HG03108 (cell line): ENCODE measurements around the gene PRKN.

Experiments
- ATAC-seq: cut with Tn5 transposase; IDR thresholded peaks from one replicate; pipeline ENCODE4 v1.9.1; 2021; ENCODE audit warnings: moderate library complexity; ENCODE audit not compliant: unreplicated experiment

PRKN gene

DNA sequence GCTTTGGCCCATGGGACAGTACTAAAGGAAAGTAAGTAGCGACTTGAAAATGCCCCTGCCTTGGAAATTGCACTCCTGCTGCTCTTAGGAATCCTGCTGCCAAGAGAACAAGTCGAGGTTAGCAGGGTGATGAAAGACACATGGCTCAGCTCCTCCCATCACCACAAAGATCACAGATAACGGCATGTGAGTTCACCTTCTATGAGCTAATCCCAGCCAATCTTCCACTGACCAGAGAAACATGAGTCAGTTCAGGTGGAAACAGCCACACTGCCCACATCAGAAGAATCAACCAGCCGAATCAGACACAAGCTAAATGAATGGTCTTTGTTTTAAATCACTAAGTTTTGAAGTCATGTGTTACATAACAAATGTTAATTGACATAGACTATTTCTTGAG, 106.3 kb downstream of the PRKN start:
- no peak for ATAC-seq

DNA sequence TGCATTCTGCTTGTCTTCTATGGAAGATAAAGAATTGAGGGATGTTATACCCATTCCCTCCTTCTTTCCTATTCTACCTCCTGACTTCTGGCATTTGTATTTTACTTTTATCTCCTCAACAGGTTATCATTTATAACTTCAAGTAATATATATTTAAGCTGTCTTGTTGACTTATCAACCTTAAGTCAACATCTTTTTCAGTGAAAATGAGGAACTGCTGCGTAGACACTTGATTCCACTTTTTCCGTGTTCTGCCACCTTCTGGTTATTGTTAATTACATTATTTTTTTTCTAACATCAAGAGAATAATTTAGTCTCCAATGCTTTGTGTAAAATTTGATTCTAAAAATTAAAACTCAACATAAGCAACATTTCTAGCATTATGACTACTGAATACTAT, 107.5 kb downstream of the PRKN start:
- ATAC-seq = no peak

DNA sequence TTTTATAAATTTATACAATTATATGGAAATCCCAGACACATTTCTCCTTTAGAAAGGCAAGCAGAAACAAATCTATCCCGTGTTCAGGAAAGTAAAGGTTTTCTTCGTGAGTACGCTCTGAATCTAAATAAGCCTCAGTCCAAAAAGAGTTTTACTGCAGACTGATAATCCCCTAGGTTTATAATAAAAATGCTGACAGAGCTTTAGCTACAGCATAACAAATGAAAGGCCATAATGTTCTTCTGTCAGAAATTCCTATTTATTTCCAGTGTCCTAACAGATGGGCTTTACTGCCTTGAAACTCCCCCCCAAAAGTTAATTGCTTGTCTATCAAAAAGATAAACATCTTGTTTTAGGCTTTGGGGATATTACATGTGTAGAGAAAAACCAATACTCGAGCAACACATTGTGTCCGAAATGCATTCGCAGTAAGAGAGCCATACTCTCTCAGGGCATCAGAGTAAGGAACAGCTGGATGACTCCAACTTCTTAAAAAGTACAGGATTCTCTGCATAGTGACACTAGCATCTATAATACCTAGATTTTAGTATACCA, 109.0 kb downstream of the PRKN start:
- ATAC-seq = no peak

DNA sequence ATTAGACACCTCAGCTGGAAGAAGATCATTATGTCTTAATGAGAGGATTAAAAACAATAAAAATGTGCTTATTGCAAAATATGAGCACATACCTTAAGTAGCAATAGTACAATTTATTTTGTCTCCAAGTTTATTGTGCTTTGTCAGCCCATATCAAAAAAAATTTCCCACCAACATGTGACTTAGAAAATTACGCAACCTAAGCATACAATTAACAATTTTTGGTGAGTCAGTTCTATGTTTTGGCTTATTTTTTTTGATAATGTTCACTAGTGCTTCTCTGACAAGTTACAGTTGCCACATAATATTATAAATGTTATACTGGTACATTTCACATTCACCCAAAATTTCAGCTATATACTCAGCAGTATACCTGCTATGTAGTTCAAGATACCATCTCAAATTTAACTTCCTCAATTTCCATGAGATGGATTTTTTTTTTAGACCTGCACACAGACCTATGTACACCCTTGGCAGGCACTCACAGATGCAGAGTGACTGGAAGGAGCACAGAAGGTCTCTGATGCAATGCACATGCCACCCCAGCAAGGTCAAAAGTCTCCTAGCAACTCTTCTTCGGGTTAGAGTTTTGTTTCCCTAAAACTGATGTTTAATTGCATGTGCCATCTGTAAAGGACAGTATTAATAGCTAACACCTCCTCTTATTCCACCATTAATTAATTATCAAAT, 112.4 kb downstream of the PRKN start:
- ATAC-seq = no peak

DNA sequence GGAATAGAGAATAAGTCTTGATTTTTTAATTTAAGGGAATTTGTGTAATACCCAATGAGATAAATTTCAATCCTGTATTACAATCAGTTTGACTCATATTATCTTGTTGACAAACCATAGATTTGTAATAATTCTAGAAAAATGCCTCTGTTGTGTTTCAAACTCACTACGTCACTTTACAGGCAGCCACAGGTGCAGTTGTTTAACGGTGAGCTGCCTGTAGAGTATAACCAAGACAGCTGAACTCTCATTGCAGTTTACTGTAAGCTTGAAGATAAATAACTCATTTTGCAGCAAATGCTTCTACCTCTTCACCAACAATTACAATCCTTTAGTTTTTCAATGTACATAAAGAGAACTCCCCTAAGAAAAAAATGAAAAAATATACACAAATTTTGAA, 114.3 kb downstream of the PRKN start:
- ATAC-seq = no peak

DNA sequence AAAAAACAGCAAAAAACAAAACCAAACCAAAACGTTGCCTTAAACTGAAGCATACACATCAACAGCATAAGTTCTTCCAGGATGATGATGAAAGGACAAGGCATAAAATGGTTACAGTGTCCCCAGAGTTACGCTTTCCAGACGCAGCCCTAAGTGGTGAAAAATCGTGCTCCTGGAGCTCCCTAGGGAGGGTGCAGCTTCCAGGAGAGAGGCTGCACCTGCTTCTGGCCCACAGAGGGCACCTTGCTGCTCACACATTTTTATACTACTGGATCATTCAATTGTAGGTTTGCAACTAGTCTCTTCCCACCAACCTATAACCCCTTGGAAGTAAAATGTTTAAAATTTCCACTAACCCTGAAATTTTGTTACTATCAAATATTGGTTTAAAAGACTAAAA, 115.0 kb downstream of the PRKN start:
- no peak for ATAC-seq

DNA sequence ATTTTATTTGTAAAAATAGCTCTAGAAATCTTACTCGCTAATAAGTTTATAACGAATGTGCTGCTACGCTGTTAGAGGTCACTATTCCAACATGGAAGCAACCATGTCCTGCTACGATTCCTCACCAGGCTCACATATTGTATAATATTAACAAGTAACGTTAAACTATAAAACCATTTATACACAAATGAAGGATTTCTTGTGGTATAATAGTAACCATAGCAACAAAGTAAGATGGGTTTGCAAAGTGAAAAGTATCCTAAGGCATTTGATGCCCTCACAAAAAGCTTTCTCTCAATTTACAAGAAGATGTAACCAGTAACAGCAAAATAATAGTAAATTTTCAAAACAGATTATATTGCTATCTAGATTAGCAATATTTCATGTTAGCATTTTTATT, 117.2 kb downstream of the PRKN start:
- ATAC-seq = no peak

DNA sequence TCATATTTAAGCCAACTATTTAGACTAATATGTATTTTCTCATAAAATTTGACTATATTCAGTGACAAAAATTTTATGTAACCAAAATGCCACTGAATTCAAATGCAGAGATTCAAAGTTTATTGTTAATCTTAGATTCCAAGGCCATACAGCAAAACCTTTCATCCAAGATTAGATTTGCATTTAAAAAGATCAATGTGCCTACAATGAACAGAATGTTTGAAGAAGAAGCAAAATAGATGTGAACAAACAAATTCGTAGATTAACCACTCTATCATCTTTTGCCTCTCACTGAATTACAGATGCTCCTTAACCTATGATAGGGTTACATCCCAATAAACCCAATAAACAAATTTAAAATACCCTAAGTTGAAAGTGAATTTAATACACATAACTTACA, 121.7 kb downstream of the PRKN start:
- no peak for ATAC-seq

DNA sequence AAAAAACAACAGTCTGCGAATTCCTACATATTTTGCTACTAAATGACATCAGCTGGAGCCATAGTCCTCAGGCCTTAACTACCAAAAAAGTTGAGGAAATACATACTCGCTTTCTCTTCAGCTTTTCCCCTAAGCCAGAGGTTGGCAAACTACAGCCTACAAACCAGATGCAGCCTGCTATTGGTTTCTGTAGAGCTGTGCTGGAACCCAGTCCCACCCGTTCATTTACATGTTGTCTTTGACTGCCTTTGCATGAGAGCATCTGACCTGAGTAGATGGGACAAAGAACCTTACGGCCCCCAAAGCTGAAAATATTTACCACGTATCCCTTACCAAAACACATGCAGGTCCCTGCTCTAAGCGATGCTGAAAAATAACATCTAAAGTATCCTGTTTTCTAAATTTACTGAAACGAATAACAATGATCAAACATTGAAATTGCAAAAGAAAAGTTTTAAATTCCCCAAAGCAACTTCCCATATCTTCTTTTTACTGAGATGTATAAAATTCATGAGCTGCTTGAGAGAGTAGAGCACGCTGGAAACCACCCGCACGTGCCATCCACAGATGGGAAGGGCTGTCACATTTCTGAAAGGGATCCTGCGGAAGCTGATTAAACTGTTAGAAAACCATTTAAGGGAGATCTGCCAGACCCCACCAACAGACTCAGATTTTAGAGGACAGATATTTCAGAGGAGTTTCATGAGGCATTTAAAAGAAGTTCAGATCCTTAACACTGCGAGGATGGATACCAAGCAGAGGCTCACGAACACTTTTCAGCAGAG, 124.1 kb downstream of the PRKN start:
- no peak for ATAC-seq

DNA sequence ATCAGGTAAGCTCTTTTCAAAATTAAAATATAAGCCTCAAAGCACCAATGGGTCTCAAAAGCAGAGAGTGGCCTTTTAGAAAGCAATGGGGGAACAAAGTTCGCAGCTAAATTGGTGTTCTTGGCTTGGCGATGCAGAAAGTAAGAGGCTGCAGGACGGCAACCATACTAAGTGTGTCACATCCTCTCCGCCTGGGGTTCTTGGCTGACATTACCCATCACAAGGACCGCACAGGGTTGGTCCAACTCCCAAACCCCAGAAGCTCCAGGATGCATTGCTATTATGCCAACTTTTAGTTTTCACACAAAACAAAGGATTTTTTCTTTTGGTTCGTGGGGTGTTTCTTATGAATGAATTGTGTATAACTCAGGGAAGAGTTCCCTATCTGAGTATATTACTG, 124.8 kb downstream of the PRKN start:
- ATAC-seq = no peak

DNA sequence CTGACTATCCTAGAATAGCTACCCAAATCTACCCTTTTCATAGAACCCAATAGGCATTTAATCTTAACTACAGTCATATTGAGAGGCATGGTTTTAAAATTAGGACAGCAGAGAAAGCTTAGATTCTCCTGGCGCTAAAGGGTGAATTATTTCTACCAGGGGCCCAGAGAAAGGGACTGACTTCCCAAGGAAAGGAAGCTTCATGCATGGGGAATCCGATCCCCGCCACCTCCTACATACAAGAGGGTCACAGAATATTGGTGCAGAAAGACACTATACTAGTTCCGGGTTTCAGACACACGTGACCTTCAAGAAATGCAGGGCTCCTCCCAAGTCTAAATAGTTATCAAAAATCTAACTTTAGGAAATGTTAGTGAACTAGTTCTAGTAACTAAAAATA, 130.9 kb downstream of the PRKN start:
- ATAC-seq = no peak

DNA sequence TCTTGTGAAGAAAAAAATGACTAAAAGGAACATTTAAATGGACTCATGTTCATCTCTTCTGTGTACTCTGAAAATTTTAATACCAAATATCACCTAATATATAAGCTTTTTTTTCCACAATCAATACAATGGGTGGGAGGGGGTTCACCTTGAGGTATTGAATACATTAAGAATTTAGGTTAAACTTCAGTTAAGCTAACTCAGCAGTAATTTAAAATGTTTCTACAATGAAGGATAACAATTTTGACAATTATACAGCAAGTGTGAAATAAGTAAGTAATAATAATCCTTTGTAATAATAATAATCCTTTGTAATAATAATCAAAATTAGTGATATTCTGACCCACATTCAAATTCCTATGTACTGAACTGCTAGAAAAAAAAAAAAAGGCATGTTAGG, 136.0 kb downstream of the PRKN start:
- no peak for ATAC-seq

DNA sequence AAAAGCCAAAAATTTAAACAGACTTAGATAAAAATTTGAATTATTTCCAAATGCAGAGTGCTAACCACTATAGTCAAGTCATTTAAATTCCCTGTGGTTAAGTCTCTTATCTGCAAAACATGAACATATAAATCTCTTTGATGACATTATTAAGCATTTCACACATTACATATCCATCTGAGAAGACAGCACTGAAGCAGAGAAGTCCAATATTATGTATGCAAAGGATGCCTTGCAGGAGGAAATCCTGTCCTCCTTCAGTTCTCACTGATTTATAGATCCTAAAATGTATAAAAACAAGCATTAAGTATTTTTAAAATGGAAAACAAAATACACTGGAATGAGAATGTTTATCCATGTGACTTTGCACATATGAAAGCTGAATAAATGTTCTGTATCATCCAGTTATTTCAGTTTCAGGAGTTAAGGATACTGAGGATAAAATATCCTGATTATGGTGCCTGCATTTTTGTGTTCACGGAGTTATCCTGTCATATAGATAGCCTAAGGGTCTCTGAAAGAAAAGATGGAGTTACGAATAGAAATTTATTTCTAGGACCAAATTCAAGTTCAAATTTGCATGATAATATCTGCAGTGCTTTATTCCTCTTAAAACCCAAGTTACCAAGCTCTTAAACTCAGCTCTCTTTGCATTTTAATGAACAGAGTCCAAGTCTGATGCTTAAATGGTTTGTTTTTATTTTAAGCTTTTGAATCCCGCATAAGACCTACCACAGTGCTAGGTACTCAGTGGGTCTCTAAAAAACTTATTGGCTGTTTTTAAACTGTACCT, 145.4 kb downstream of the PRKN start:
- ATAC-seq = no peak

DNA sequence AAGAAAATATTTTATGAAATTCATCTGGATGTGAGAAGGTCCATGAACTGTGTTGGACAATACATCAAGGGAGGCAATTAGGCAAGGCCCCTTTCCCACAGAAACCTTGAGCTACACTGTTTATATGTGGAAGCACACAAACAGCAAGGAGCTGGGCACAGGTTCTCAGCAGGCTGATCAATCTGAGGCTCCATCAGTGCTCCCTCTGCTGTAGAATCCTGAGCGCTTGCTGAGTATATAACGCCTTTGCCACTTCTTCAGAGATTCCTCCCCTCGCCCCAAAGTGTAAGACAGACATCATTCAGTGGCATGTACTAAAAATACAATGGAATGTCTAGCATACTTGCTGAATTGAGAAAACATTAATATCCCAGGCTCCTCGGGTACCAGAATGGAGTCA, 146.9 kb downstream of the PRKN start:
- no peak for ATAC-seq

DNA sequence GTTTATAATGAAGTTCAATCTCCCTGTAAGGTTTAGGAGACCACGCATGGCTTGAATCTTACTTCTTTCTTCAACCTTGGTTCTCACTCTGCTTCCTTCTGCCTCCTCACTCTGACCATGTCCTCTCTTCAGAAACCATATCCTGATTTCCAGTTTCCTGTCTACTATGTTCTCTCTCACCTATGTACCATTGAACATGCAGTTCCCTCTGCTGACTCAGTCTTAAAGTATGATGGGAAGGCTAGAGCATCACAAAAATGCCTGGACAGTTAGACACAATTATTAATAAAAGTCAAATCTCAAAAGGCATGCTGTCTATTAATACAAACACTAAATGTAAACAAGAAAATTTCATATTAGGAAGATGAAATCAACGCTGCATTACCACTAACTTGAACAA, 151.6 kb downstream of the PRKN start:
- no peak for ATAC-seq

DNA sequence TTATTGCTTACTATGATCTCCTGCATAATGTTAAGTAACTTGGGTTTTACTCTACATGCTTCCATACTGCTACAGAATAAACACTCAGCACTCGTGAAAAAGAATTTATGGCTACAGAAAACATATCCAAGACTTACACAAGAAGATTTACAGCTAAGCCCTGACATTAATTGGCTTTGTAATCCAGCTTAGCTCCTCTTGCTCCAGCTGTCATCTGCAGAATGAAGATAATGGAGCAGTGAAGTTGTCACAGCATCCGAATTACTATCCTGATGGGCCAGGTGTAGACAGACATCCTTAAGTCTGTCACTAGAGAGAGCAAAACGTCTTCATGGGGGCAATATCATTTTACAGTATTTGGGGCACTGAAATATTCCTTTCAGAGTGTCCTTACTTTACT, 155.3 kb downstream of the PRKN start:
- ATAC-seq = no peak

DNA sequence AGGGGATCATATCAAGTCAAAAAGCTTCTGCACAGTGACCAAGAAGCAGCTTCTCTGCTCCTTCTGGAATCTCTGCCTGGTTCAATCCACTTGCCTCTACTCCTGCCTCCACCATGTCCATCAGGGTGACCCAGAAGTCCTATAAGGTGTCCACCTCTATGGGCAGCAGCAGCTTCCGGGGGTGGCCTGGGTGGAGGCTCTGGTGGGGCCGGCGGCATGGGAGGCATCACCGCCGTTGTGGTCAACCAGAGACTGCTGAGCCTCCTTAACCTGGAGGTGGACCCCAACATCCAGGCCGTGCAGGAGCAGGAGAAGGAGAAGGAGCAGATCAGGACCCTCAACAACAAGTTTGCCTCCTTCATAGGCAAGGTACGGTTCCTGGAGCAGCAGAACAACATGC, 159.3 kb downstream of the PRKN start:
- ATAC-seq = no peak

DNA sequence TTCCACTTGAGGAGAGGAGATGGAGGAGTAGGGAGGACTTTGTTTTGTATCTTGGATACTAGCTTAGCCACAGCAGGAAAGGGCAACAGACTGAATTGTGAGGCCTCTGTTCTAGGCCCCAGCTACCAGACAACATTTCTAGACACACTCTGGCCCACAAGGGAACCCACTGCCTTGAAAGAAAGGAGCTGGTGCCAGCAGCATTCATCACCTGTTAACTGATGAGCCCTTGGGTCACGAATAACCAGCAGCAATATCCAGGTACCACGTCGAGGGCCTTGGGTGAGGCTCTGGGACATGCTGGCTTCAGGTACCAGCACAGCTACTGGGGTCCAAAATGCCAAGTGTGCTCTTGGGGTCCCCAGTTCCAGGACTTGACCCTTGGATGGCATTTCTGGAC, 165.5 kb downstream of the PRKN start:
- ATAC-seq = no peak

DNA sequence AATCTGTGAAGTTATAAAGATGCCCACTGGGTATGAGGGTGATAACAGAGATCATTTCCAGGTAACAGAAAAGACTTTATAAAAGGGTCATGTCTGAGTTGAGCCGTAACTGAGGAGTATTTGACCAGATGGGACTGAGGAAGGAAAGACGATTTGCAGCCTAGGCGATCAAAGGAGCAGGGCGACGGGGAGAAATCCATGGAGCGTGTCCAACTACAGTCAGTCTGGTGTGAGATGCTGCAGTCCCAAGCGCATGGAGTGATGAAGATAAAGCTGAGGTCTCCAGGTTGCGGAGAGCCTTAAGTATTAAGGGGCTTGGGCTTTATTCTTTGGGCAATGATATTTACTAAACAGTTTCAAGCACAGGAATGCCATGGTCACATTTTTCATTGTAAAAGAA, 166.7 kb downstream of the PRKN start:
- ATAC-seq = no peak

DNA sequence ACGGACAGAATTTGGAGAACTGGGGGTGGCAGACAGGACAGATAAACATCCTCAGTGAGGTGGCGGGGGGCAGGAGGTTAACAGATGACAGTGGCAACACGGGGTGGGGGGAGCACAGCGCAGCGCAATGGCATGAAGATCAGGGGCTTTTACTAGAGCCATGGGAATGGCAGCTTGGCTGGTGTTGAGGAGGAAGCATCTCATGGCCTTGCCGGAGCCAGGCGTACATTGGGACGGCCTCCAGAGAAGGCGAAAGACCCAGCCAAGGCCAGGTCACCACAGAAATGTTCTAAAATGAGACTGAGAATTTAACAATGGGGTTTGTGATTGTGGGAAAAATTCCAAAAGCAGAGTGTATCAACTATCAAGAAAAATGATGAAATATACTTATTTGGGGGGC, 173.0 kb downstream of the PRKN start:
- ATAC-seq = no peak

DNA sequence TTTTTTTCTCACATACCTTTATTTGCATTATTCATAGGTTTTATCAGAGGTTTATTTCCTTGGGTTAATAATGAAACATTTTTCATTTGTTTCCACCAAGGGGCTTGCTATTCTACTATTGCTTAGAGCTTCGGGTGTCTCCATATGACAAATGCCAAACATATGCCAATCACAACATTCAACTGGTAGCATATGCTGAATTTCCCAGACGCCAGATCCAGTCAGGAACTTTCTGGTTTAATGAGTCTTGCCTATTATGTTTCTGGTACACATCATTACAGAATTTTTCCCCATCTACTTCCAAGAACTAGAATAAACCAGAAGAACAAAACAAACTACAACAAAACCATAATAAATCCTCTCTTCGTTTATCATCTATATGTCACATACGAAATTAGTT, 180.7 kb downstream of the PRKN start:
- no peak for ATAC-seq

DNA sequence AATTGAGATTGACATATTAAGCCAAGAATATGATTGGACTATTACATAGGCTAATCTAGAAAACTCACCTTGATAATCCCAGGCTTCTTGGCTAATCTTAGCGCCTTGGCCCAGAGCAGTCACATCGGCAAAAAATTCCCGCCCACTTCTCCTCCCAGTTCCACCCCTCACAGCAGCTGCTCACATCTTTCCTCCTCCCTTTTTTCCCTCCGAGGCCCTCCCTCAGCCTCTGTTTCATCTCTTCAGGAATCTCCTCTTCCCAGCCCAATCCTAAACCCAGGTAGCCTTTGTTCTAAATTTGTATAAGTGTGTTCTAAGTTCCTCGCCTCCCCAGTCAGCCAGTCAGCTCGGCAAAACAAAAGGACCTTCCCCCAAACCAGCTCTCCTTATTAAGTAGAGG, 184.3 kb downstream of the PRKN start:
- ATAC-seq = no peak
